Neural crest cell (in vitro differentiated cells): Measurements from ENCODE around the gene MARK3. TPM values are rescaled to one million over a fixed set of nuclear protein-coding genes. Genes with fewer than 3 reads are reported as not detected.

Source experiments
- DNase-seq: peaks from one replicate; pipeline ENCODE4 v3.0.0; 2021; ENCODE audit warnings: low read depth, mixed read lengths, low spot score
- H3K27ac Mint-ChIP-seq: one replicate; pipeline ENCODE4 v1.8.0; 2021; ENCODE audit warnings: mild to moderate bottlenecking, mixed read lengths; ENCODE audit not compliant: unreplicated experiment
- H3K27me3 Mint-ChIP-seq: 2 replicates; pipeline ENCODE4 v1.8.0; 2021; ENCODE audit warnings: low read depth, mild to moderate bottlenecking, mixed read lengths
- H3K36me3 Mint-ChIP-seq: 2 replicates; pipeline ENCODE4 v1.8.0; 2021; ENCODE audit warnings: low read depth, mild to moderate bottlenecking, mixed read lengths
- H3K4me1 Mint-ChIP-seq: 2 replicates; pipeline ENCODE4 v1.8.0; 2021; ENCODE audit warnings: mixed read lengths
- H3K4me3 Mint-ChIP-seq: one replicate; pipeline ENCODE4 v1.8.0; 2021; ENCODE audit warnings: mild to moderate bottlenecking, mixed read lengths
- H3K9me3 Mint-ChIP-seq: 2 replicates; pipeline ENCODE4 v1.8.0; 2021; ENCODE audit warnings: mixed read lengths
- CTCF ChIP-seq: fragments of 200-600 bp; sonication (generic); conservative IDR thresholded peaks from 2 replicates; pipeline ENCODE4 v1.5.0; 2021; ENCODE audit warnings: antibody characterized with exemption, mild to moderate bottlenecking
- total RNA-seq: library from RNA; stranded (reverse); gene quantifications from 2 replicates; pipeline ENCODE4 v1.2.1, GENCODE V29; 2021

Gene MARK3
- total RNA-seq, 1 donor from 2014 or later, result 98.8 TPM

- Mint-ChIP-seq H3K36me3 (peaks cover 8% of the 10 kb centered on the region), H3K4me3 (peak overlapping the region; percentile 91), H3K9me3 (no peaks in the 10 kb centered on the region), H3K27ac (no peak overlapping the region), H3K4me1 (peaks cover 30% of the 10 kb centered on the region), H3K27me3 (peaks cover 36% of the 10 kb centered on the region)
- no peak for DNase-seq
- no peak for TF ChIP-seq CTCF
Observed at GRCh38 chr14:103520269-103520656, 135.0 kb downstream of the MARK3 start.

- Mint-ChIP-seq H3K4me3 (peak overlapping the region; percentile 83), H3K27ac (no peak overlapping the region), H3K4me1 (peaks cover 30% of the 10 kb centered on the region), H3K27me3 (peaks cover 36% of the 10 kb centered on the region), H3K36me3 (peaks cover 8% of the 10 kb centered on the region), H3K9me3 (no peaks in the 10 kb centered on the region)
- peak; percentile 81 for DNase-seq
- peak; percentile 67 for TF ChIP-seq CTCF
Observed at GRCh38 chr14:103520657-103521437, 135.6 kb downstream of the MARK3 start.

- peaks cover 8% of the 10 kb centered on the region for H3K36me3 Mint-ChIP-seq
- TF ChIP-seq CTCF, result no peak
- DNase-seq, result no peak
- H3K4me3 Mint-ChIP-seq, result peak overlapping the region; percentile 83
- H3K4me1 Mint-ChIP-seq, result peaks cover 29% of the 10 kb centered on the region
- no peaks in the 10 kb centered on the region for H3K9me3 Mint-ChIP-seq
- H3K27me3 Mint-ChIP-seq, result peaks cover 33% of the 10 kb centered on the region
- H3K27ac Mint-ChIP-seq, result no peak overlapping the region
Observed at GRCh38 chr14:103521438-103521950, 136.3 kb downstream of the MARK3 start.

DNA sequence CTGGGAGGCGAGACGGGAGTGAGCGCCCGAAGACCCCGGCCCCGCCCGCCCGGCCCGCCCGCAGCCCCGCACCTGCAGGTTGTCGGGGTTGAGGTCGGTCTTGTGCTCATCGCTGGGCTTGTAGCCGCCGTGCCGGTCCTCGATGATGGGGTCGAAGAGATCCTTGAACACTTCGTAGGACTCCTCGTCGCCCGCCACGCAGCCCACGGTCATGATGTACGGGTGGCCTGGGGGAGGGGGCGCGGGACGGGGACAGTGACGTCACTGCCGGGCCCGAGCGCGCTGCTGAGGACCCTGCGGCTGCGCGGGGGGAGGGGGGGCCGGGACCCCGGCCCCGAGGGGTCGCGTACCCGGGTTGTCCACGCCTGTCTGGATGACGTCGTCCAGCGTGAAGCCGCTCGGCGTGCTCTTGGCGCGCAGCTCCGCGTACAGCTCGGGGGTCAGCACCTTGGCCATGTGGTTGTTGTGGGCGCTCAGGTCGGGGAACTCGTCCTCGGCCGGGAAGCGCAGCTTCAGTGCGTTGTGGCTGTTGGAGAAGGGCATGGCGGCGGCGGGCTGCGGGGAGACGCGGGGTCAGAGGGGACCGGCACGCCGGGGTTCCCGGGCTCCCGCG, 136.8 kb downstream of the MARK3 start:
- no peak for TF ChIP-seq CTCF
- Mint-ChIP-seq H3K27ac (no peak overlapping the region), H3K9me3 (no peaks in the 10 kb centered on the region), H3K4me3 (peak overlapping the region; percentile 83), H3K4me1 (peaks cover 24% of the 10 kb centered on the region), H3K27me3 (peaks cover 27% of the 10 kb centered on the region), H3K36me3 (peaks cover 8% of the 10 kb centered on the region)
- DNase-seq, result no peak

DNA sequence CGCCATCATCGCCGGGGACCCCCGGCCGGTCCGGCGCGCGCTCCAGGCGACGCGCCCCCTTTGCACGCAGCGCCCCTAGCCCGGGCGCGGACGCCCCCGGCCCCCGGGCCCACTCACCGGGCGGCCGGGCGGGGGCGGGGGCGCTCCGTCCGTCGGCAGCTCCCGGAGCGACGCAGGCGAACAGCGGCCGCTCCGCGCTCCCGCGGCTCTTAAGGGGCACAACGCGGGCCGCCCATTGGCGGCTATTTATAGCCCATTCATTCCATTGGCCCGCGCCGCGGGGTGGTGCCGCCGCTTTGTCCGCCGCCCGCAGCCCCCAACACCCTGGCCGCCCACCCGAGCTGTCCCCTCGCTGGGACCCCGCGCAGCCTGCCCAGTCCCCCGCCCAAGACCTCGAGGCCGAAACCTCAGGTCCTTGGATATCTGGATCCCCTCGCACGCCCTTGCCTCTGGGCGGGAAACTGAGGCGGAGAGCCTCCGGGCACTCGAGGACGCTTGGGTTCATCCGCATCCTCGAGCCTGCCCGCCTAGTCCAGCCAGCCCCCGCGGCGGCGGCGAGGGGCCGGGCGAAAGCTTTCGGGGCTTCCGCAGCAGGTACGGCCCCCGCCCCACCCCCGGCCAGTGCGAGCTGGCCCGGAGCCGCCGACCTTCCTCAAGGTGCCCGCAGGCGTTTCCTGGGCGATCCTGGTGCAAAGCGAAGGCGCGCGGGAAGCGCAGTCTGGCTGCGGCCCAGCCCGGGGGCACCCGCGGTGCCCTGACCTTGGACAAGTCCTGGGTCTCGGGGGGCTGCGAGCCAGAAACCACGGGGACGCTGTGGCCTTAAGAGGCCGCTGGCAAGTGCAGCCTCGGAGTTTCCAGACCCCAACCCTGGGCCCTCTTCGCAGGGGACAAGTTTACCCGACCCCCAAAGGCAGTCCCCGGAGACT, 137.7 kb downstream of the MARK3 start, which contains the start of gene CKB:
Gene CKB (minus strand): TSS at position 182 of the 926 bp plus-strand sequence. CDS start 337 bp downstream, outside the sequence.
- peaks cover 23% of the 10 kb centered on the region for H3K27me3 Mint-ChIP-seq
- DNase-seq, result peak; percentile 76
- H3K36me3 Mint-ChIP-seq, result peaks cover 8% of the 10 kb centered on the region
- H3K9me3 Mint-ChIP-seq, result no peaks in the 10 kb centered on the region
- peaks cover 25% of the 10 kb centered on the region for H3K4me1 Mint-ChIP-seq
- no peak for TF ChIP-seq CTCF
- H3K4me3 Mint-ChIP-seq, result peak within 1 kb of the TSS; percentile 86
- peak within 1 kb of the TSS; percentile 19 for H3K27ac Mint-ChIP-seq
